Measurements from ENCODE around the gene DCTN1. TPM values are rescaled to one million over a fixed set of nuclear protein-coding genes. Genes with fewer than 3 reads are reported as not detected.

Gene DCTN1
- total RNA-seq, 1 experiment from 2014 or later: 67.8 TPM

DNA sequence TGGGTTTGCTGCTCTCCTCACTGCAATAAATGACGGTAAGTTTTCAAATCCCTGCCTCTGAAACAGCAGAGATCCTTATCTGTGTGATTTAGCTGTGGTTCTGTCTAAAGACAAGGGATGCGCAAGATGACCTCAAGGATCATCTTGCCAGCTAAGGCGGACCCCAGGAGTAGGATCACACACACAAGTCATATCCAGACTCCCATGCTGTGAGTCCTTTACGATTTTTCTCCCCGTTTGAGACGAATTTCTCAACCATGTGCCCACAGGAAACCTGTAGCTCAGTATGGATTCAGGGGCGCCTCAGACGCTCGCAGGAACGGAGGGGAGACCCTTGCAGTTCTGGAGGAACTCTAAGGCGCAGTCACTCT, 11.1 kb upstream of the DCTN1 start:
- peak; percentile 41 for ATAC-seq
- TSS peak; percentile 51 for BruUV-seq (replicated peaks)

DNA sequence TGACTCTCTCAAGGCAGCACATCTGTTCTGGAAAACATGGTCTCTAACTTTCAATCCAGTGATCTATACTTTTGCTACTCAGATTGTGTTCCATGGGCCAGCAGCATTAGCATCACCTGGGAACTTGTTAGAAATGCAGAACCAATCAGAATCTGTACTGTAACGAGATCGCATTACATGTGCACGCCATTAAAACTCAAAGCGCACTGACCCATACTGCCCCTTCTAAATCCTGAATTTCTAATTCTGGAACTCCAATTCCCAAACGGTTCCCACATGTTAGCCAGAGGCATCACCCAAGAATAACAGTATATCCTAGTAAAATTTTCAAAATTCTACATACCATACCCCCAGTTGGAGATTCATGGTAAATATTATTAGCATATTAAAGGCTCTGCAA, 10.5 kb upstream of the DCTN1 start:
- ChIA-PET POLR2A (ENCODE audit: unreplicated experiment) (interaction anchor here (0.6 kb wide), 1 partner anchor 50 kb away, joined by 4 read pairs; no protein-coding TSS in a partner anchor), CTCF (no interaction called here)
- no peaks in the 10 kb centered on the region for H3F3A ChIP-seq (ENCODE audit: low read length, unreplicated experiment)
- peaks cover 59% of the 10 kb centered on the region for H3K79me2 ChIP-seq (ENCODE audit: low read length)
- no peaks in the 10 kb centered on the region for H3K9me2 ChIP-seq (replicated peaks; ENCODE audit: low read length)
- ATAC-seq: no peak
- no TSS peak for BruUV-seq (replicated peaks)
- H3K27me3 ChIP-seq (ENCODE audit: low read length): no peaks in the 10 kb centered on the region
- peak overlapping the region; percentile 93 for H2AFZ ChIP-seq (ENCODE audit: low read length)
- no peak for DNase-seq
- intact Hi-C loops (cut with micrococcal nuclease): no loop called here
- H3K4me1 ChIP-seq (ENCODE audit: insufficient read depth, low read length): peaks cover 21% of the 10 kb centered on the region
- H3K9me3 ChIP-seq (ENCODE audit: low read length): no peaks in the 10 kb centered on the region
- TF ChIP-seq EZH2phosphoT487 (IDR thresholded peaks at IDR 0.05; ENCODE audit: borderline replicate concordance, low read length) (no peak), EZH2 (IDR thresholded peaks at IDR 0.05; ENCODE audit: low read length, unreplicated experiment) (no peak)
- TF ChIP-seq, protein P1, sequence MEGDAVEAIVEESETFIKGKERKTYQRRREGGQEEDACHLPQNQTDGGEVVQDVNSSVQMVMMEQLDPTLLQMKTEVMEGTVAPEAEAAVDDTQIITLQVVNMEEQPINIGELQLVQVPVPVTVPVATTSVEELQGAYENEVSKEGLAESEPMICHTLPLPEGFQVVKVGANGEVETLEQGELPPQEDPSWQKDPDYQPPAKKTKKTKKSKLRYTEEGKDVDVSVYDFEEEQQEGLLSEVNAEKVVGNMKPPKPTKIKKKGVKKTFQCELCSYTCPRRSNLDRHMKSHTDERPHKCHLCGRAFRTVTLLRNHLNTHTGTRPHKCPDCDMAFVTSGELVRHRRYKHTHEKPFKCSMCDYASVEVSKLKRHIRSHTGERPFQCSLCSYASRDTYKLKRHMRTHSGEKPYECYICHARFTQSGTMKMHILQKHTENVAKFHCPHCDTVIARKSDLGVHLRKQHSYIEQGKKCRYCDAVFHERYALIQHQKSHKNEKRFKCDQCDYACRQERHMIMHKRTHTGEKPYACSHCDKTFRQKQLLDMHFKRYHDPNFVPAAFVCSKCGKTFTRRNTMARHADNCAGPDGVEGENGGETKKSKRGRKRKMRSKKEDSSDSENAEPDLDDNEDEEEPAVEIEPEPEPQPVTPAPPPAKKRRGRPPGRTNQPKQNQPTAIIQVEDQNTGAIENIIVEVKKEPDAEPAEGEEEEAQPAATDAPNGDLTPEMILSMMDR (conservative IDR thresholded peaks at IDR 0.05; ENCODE audit: low read depth, low read length): no peak
- peak overlapping the region; percentile 99 for H3K4me2 ChIP-seq (ENCODE audit: low read length)
- no peak overlapping the region for H3K27ac ChIP-seq (ENCODE audit: low read length)
- H3K4me3 ChIP-seq (ENCODE audit: low read length): peak overlapping the region; percentile 92
- H4K20me1 ChIP-seq (ENCODE audit: low read length): no peaks in the 10 kb centered on the region
- H3K36me3 ChIP-seq (ENCODE audit: low read depth, low read length): no peaks in the 10 kb centered on the region
- H3K9ac ChIP-seq (ENCODE audit: low read length): peak overlapping the region; percentile 88

More for the DNA sequence above, 11.1 kb upstream of the DCTN1 start:
- peak overlapping the region; percentile 92 for H3K4me3 ChIP-seq (ENCODE audit: low read length)
- H2AFZ ChIP-seq (ENCODE audit: low read length): peak overlapping the region; percentile 93
- no peaks in the 10 kb centered on the region for H3K27me3 ChIP-seq (ENCODE audit: low read length)
- POLR2A ChIA-PET (ENCODE audit: unreplicated experiment): interaction anchor here (0.6 to 1.0 kb wide), 3 partner anchors 39 to 49 kb away, joined by 3 to 5 read pairs (median 4); no protein-coding TSS in a partner anchor
- H3K4me1 ChIP-seq (ENCODE audit: insufficient read depth, low read length): peaks cover 21% of the 10 kb centered on the region
- peak; percentile 20 for DNase-seq
- no peaks in the 10 kb centered on the region for H3K36me3 ChIP-seq (ENCODE audit: low read depth, low read length)
- H3F3A ChIP-seq (ENCODE audit: low read length, unreplicated experiment): no peaks in the 10 kb centered on the region
- CTCF ChIA-PET: interaction anchor here (0.5 kb wide), 1 partner anchor 99 kb away, joined by 4 read pairs; no protein-coding TSS in a partner anchor
- H3K9ac ChIP-seq (ENCODE audit: low read length): peak overlapping the region; percentile 88
- H3K79me2 ChIP-seq (ENCODE audit: low read length): peaks cover 53% of the 10 kb centered on the region
- intact Hi-C loops (cut with micrococcal nuclease): no loop called here
- no peaks in the 10 kb centered on the region for H3K9me2 ChIP-seq (replicated peaks; ENCODE audit: low read length)
- H3K9me3 ChIP-seq (ENCODE audit: low read length): no peaks in the 10 kb centered on the region
- peak overlapping the region; percentile 99 for H3K4me2 ChIP-seq (ENCODE audit: low read length)
- H3K27ac ChIP-seq (ENCODE audit: low read length): no peak overlapping the region
- H4K20me1 ChIP-seq (ENCODE audit: low read length): no peaks in the 10 kb centered on the region
- TF ChIP-seq, protein P1 (conservative IDR thresholded peaks at IDR 0.05; ENCODE audit: low read depth, low read length): no peak

DNA sequence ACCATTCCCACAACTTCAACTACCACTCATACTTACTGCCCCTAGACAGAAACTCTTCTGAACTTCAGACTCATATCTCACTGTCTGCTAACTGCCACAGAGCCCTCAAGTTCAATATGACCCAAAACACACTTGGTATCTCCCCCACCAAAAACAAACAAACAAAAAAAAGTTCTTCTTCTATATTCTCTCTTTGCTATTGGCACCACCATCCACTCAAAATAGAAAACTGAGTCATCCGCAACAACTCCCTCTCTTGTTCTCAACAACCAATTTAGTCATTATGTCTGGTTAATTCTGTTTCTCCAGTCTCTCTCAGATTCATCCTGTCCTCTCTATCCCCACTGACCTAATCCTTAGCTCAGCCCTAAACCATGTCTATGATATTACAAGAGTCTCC, 7.2 kb upstream of the DCTN1 start:
- TF ChIP-seq, protein P1 (conservative IDR thresholded peaks at IDR 0.05; ENCODE audit: low read depth, low read length): no peak
- TF ChIP-seq EZH2phosphoT487 (IDR thresholded peaks at IDR 0.05; ENCODE audit: borderline replicate concordance, low read length): no peak
- no peak for TF ChIP-seq EZH2 (IDR thresholded peaks at IDR 0.05; ENCODE audit: low read length, unreplicated experiment)
- no peaks in the 10 kb centered on the region for H3F3A ChIP-seq (ENCODE audit: low read length, unreplicated experiment)
- H3K27ac ChIP-seq (ENCODE audit: low read length): no peak overlapping the region
- ATAC-seq (no peak), DNase-seq (no peak)
- ChIA-PET POLR2A (ENCODE audit: unreplicated experiment) (interaction anchor here (0.6 kb wide), 1 partner anchor 95 kb away, joined by 3 read pairs; no protein-coding TSS in a partner anchor), CTCF (no interaction called here)
- H3K4me1 ChIP-seq (ENCODE audit: insufficient read depth, low read length): peaks cover 25% of the 10 kb centered on the region
- H3K9ac ChIP-seq (ENCODE audit: low read length): no peak overlapping the region
- H2AFZ ChIP-seq (ENCODE audit: low read length): no peak overlapping the region
- no peaks in the 10 kb centered on the region for H3K9me2 ChIP-seq (replicated peaks; ENCODE audit: low read length)
- peaks cover 76% of the 10 kb centered on the region for H3K79me2 ChIP-seq (ENCODE audit: low read length)
- no peaks in the 10 kb centered on the region for H3K9me3 ChIP-seq (ENCODE audit: low read length)
- H3K27me3 ChIP-seq (ENCODE audit: low read length): no peaks in the 10 kb centered on the region
- H4K20me1 ChIP-seq (ENCODE audit: low read length): no peaks in the 10 kb centered on the region
- H3K36me3 ChIP-seq (ENCODE audit: low read depth, low read length): no peaks in the 10 kb centered on the region
- intact Hi-C loops (cut with micrococcal nuclease): no loop called here
- no TSS peak for BruUV-seq (replicated peaks)
- H3K4me3 ChIP-seq (ENCODE audit: low read length): no peak overlapping the region
- no peak overlapping the region for H3K4me2 ChIP-seq (ENCODE audit: low read length)

Measured in PC-3 (cell line).